HepG2 (cell line): ENCODE results near the gene FGD2.

ENCODE experiments used
- EP300 ChIP-seq, 3 experiments: sonication (generic) in 1 of 3; formaldehyde crosslinking in 1 of 3; IDR thresholded peaks; 2 replicates each; pipeline versions ENCODE4 v1.5.1 to v1.6.1; 2011 to 2020; ENCODE audit warnings: low read depth in 2 of 3, low read length in 2 of 3, borderline replicate concordance in 1 of 3, improper control_type of control experiment in 1 of 3, mild to moderate bottlenecking in 1 of 3, missing genetic modification reagents in 1 of 3, moderate library complexity in 1 of 3
- FOSL2 ChIP-seq: sonication (generic); formaldehyde crosslinking; IDR thresholded peaks from 2 replicates; pipeline ENCODE4 v1.4.0; 2020; ENCODE audit warnings: missing genetic modification reagents
- POLR2A ChIP-seq, 2 experiments: IDR thresholded peaks; 2 replicates each; pipeline ENCODE4 v1.6.1; 2011; ENCODE audit warnings: low read depth in 2 of 2, low read length in 2 of 2, mild to moderate bottlenecking in 1 of 2, moderate library complexity in 1 of 2; ENCODE audit not compliant: insufficient read depth in 1 of 2
- ZBTB8A ChIP-seq: sonication (generic); formaldehyde crosslinking; IDR thresholded peaks from 2 replicates; pipeline ENCODE4 v1.4.0; 2020; ENCODE audit warnings: mild to moderate bottlenecking, low read depth, missing genetic modification reagents, borderline replicate concordance
- TF ChIP-seq, protein P1 (sequence below): sonication (generic); formaldehyde crosslinking; IDR thresholded peaks from 2 replicates; pipeline ENCODE4 v1.5.0; 2020; ENCODE audit warnings: mild to moderate bottlenecking, missing genetic modification reagents, moderate library complexity
- TF ChIP-seq, protein P2 (sequence below): sonication (generic); formaldehyde crosslinking; IDR thresholded peaks from 2 replicates; pipeline ENCODE4 v1.4.0; 2020; ENCODE audit warnings: missing genetic modification reagents
- TF ChIP-seq, protein P3 (sequence below): sonication (generic); formaldehyde crosslinking; IDR thresholded peaks from 2 replicates; pipeline ENCODE4 v1.4.0; 2020; ENCODE audit warnings: missing genetic modification reagents, mild to moderate bottlenecking, borderline replicate concordance

- no peak for TF ChIP-seq POLR2A (IDR thresholded peaks at IDR 0.05; ENCODE audit: insufficient read depth in 1 of 2, low read depth in 2 of 2, low read length in 2 of 2)
- TF ChIP-seq, protein P1, sequence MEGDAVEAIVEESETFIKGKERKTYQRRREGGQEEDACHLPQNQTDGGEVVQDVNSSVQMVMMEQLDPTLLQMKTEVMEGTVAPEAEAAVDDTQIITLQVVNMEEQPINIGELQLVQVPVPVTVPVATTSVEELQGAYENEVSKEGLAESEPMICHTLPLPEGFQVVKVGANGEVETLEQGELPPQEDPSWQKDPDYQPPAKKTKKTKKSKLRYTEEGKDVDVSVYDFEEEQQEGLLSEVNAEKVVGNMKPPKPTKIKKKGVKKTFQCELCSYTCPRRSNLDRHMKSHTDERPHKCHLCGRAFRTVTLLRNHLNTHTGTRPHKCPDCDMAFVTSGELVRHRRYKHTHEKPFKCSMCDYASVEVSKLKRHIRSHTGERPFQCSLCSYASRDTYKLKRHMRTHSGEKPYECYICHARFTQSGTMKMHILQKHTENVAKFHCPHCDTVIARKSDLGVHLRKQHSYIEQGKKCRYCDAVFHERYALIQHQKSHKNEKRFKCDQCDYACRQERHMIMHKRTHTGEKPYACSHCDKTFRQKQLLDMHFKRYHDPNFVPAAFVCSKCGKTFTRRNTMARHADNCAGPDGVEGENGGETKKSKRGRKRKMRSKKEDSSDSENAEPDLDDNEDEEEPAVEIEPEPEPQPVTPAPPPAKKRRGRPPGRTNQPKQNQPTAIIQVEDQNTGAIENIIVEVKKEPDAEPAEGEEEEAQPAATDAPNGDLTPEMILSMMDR: no peak
- TF ChIP-seq, protein P2, sequence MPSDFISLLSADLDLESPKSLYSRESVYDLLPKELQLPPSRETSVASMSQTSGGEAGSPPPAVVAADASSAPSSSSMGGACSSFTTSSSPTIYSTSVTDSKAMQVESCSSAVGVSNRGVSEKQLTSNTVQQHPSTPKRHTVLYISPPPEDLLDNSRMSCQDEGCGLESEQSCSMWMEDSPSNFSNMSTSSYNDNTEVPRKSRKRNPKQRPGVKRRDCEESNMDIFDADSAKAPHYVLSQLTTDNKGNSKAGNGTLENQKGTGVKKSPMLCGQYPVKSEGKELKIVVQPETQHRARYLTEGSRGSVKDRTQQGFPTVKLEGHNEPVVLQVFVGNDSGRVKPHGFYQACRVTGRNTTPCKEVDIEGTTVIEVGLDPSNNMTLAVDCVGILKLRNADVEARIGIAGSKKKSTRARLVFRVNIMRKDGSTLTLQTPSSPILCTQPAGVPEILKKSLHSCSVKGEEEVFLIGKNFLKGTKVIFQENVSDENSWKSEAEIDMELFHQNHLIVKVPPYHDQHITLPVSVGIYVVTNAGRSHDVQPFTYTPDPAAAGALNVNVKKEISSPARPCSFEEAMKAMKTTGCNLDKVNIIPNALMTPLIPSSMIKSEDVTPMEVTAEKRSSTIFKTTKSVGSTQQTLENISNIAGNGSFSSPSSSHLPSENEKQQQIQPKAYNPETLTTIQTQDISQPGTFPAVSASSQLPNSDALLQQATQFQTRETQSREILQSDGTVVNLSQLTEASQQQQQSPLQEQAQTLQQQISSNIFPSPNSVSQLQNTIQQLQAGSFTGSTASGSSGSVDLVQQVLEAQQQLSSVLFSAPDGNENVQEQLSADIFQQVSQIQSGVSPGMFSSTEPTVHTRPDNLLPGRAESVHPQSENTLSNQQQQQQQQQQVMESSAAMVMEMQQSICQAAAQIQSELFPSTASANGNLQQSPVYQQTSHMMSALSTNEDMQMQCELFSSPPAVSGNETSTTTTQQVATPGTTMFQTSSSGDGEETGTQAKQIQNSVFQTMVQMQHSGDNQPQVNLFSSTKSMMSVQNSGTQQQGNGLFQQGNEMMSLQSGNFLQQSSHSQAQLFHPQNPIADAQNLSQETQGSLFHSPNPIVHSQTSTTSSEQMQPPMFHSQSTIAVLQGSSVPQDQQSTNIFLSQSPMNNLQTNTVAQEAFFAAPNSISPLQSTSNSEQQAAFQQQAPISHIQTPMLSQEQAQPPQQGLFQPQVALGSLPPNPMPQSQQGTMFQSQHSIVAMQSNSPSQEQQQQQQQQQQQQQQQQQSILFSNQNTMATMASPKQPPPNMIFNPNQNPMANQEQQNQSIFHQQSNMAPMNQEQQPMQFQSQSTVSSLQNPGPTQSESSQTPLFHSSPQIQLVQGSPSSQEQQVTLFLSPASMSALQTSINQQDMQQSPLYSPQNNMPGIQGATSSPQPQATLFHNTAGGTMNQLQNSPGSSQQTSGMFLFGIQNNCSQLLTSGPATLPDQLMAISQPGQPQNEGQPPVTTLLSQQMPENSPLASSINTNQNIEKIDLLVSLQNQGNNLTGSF (CRISPR knock-in tag): no peak
- TF ChIP-seq ZBTB8A (CRISPR knock-in tag): no peak
- no peak for TF ChIP-seq FOSL2 (CRISPR knock-in tag)
- TF ChIP-seq, protein P3, sequence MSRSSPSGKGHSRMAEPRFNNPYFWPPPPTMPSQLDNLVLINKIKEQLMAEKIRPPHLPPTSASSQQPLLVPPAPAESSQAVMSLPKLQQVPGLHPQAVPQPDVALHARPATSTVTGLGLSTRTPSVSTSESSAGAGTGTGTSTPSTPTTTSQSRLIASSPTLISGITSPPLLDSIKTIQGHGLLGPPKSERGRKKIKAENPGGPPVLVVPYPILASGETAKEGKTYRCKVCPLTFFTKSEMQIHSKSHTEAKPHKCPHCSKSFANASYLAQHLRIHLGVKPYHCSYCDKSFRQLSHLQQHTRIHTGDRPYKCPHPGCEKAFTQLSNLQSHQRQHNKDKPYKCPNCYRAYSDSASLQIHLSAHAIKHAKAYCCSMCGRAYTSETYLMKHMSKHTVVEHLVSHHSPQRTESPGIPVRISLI (CRISPR knock-in tag): no peak
- no peak for TF ChIP-seq EP300 (IDR thresholded peaks at IDR 0.05; ENCODE audit: low read depth in 2 of 2, low read length in 2 of 2)
- TF ChIP-seq EP300 (CRISPR knock-in tag; IDR thresholded peaks at IDR 0.05; ENCODE audit: borderline replicate concordance): no peak
Measured at GRCh38 chr6:36969988-36970891, 35.2 kb upstream of the FGD2 start.
